Mesothelial cell of epicardium (in vitro differentiated cells): ENCODE measurements around the gene JARID2. TPM values are rescaled to one million over a fixed set of nuclear protein-coding genes. Genes with fewer than 3 reads are reported as not detected.

Experiments used
- DNase-seq, 2 experiments: peaks; one replicate each; pipeline ENCODE4 v3.0.0; 2021; ENCODE audit warnings: low spot score in 2 of 2; ENCODE audit not compliant: unreplicated experiment in 2 of 2
- H3K27ac Mint-ChIP-seq: 2 replicates; pipeline ENCODE4 v1.8.0; 2021; ENCODE audit warnings: mixed read lengths
- H3K27me3 Mint-ChIP-seq: 2 replicates; pipeline ENCODE4 v1.8.0; 2021; ENCODE audit warnings: low read depth, mixed read lengths
- H3K36me3 Mint-ChIP-seq: 2 replicates; pipeline ENCODE4 v1.8.0; 2021; ENCODE audit warnings: mixed read lengths
- H3K4me1 Mint-ChIP-seq: 2 replicates; pipeline ENCODE4 v1.8.0; 2021; ENCODE audit warnings: mixed read lengths
- H3K4me3 Mint-ChIP-seq: 2 replicates; pipeline ENCODE4 v1.8.0; 2021; ENCODE audit warnings: mild to moderate bottlenecking, moderate library complexity, mixed read lengths
- H3K9me3 Mint-ChIP-seq: 2 replicates; pipeline ENCODE4 v1.8.0; 2021; ENCODE audit warnings: mixed read lengths
- total RNA-seq: library from RNA; stranded (reverse); gene quantifications from 3 replicates; pipeline ENCODE4 v1.2.1, GENCODE V29; 2021
- TF ChIP-seq, protein P1 (sequence below): fragments of 200-600 bp; sonication (generic); IDR thresholded peaks from one replicate; pipeline ENCODE4 v1.5.0; 2021; ENCODE audit warnings: antibody characterized with exemption; ENCODE audit not compliant: unreplicated experiment

The JARID2 gene
- total RNA-seq, 1 donor from 2014 or later: 35.3 TPM

DNA sequence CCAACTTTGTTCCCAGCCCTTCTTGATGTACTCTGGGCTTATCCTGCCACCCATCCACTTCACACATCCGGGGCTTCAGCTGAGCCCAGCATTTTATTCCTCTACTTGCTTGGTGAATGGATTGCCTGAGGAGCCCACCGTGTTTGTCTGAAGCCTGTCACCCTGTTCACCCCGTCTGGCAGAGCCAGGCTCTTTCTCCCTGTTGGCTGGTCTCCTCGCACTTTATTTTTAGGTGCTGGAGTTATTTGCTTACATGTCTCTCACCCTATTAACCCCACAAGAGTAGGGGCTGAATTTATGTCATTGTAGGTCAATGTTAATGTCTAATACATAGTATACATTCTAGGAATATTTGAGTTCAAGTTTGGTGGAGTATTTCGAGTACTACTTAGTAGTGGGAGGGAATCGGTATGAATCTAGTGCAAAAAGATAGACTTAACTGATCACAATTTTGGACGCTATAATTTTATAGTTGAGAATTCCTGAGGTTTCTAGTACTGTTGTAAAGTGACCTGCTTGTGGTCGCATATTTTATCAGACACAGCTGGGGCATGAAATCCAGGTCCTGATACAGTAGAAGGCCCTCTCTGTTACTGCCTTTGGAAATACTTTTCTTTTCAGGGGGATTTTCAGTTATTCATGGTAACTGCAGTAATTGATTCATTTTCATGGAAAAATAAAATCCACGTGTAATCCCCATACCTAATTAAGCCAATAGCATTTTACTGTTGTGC is 10.8 kb downstream of the JARID2 start:
- no peaks in the 10 kb centered on the region for H3K36me3 Mint-ChIP-seq
- H3K27me3 Mint-ChIP-seq: no peaks in the 10 kb centered on the region
- H3K27ac Mint-ChIP-seq: peak overlapping the region; percentile 14
- TF ChIP-seq, protein P1, sequence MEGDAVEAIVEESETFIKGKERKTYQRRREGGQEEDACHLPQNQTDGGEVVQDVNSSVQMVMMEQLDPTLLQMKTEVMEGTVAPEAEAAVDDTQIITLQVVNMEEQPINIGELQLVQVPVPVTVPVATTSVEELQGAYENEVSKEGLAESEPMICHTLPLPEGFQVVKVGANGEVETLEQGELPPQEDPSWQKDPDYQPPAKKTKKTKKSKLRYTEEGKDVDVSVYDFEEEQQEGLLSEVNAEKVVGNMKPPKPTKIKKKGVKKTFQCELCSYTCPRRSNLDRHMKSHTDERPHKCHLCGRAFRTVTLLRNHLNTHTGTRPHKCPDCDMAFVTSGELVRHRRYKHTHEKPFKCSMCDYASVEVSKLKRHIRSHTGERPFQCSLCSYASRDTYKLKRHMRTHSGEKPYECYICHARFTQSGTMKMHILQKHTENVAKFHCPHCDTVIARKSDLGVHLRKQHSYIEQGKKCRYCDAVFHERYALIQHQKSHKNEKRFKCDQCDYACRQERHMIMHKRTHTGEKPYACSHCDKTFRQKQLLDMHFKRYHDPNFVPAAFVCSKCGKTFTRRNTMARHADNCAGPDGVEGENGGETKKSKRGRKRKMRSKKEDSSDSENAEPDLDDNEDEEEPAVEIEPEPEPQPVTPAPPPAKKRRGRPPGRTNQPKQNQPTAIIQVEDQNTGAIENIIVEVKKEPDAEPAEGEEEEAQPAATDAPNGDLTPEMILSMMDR: no peak
- H3K4me1 Mint-ChIP-seq: peaks cover 74% of the 10 kb centered on the region
- no peak overlapping the region for H3K4me3 Mint-ChIP-seq
- DNase-seq: no peak
- H3K9me3 Mint-ChIP-seq: no peaks in the 10 kb centered on the region

GRCh38 chr6:15257357-15258132 is 11.7 kb downstream of the JARID2 start:
- Mint-ChIP-seq H3K4me3 (no peak overlapping the region), H3K36me3 (peaks cover 1% of the 10 kb centered on the region), H3K4me1 (peaks cover 70% of the 10 kb centered on the region), H3K9me3 (no peaks in the 10 kb centered on the region), H3K27ac (no peak overlapping the region), H3K27me3 (no peaks in the 10 kb centered on the region)
- no peak for DNase-seq
- TF ChIP-seq, protein P1: no peak

DNA sequence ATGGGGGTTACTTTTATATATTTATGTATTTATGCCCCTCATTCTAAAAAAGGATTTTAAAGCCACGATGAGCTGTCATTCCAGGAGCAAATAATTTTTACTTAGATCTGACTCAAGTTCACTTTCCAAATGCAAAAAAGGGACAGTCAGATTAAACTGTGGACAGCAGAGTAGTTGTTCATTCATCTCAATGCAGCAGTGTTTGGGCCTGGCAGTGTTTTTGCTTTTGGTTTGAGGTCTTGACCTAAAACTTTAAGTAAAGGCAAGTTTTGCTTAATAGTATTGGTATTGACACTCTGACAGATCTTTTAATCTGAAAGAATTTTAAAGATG is 13.9 kb downstream of the JARID2 start:
- Mint-ChIP-seq H3K36me3 (peaks cover 1% of the 10 kb centered on the region), H3K4me3 (no peak overlapping the region), H3K4me1 (peaks cover 72% of the 10 kb centered on the region), H3K27me3 (no peaks in the 10 kb centered on the region), H3K9me3 (no peaks in the 10 kb centered on the region), H3K27ac (peak overlapping the region; percentile 13)
- TF ChIP-seq, protein P1: no peak
- no peak for DNase-seq

GRCh38 chr6:15260099-15260821 is 14.4 kb downstream of the JARID2 start:
- no peaks in the 10 kb centered on the region for H3K27me3 Mint-ChIP-seq
- TF ChIP-seq, protein P1: no peak
- peaks cover 1% of the 10 kb centered on the region for H3K36me3 Mint-ChIP-seq
- H3K4me3 Mint-ChIP-seq: no peak overlapping the region
- no peaks in the 10 kb centered on the region for H3K9me3 Mint-ChIP-seq
- peak overlapping the region; percentile 13 for H3K27ac Mint-ChIP-seq
- no peak for DNase-seq
- peaks cover 77% of the 10 kb centered on the region for H3K4me1 Mint-ChIP-seq

GRCh38 chr6:15263780-15264374 is 18.0 kb downstream of the JARID2 start:
- Mint-ChIP-seq H3K9me3 (no peaks in the 10 kb centered on the region), H3K27ac (no peak overlapping the region), H3K27me3 (no peaks in the 10 kb centered on the region), H3K36me3 (peaks cover 1% of the 10 kb centered on the region), H3K4me1 (peaks cover 83% of the 10 kb centered on the region), H3K4me3 (no peak overlapping the region)
- DNase-seq: no peak
- TF ChIP-seq, protein P1: no peak
